OCI-LY3 (cell line): ENCODE results near the gene RNFT2.

Source experiments
- EZH2phosphoT487 ChIP-seq: fragments of 200-600 bp; shearing (Covaris generic); IDR thresholded peaks from 2 replicates; pipeline ENCODE4 v1.6.1; 2018; ENCODE audit warnings: antibody characterized with exemption, mixed run types, low read depth
- TF ChIP-seq, protein P1 (sequence below): fragments of 200-600, 300-600 bp; sonication (generic); IDR thresholded peaks from 2 replicates; pipeline ENCODE4 v1.5.1; 2014; ENCODE audit warnings: antibody characterized with exemption, low read length, low read depth

- TF ChIP-seq, protein P1, sequence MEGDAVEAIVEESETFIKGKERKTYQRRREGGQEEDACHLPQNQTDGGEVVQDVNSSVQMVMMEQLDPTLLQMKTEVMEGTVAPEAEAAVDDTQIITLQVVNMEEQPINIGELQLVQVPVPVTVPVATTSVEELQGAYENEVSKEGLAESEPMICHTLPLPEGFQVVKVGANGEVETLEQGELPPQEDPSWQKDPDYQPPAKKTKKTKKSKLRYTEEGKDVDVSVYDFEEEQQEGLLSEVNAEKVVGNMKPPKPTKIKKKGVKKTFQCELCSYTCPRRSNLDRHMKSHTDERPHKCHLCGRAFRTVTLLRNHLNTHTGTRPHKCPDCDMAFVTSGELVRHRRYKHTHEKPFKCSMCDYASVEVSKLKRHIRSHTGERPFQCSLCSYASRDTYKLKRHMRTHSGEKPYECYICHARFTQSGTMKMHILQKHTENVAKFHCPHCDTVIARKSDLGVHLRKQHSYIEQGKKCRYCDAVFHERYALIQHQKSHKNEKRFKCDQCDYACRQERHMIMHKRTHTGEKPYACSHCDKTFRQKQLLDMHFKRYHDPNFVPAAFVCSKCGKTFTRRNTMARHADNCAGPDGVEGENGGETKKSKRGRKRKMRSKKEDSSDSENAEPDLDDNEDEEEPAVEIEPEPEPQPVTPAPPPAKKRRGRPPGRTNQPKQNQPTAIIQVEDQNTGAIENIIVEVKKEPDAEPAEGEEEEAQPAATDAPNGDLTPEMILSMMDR: no peak
- TF ChIP-seq EZH2phosphoT487: no peak
Observed at GRCh38 chr12:116710370-116711150, 27.6 kb upstream of the RNFT2 start.
